Stimulated activated memory B cell treated with anti-CD40 and anti-IgM and Interleukin-4, amounts not matched to agents 10 μg/mL and 1 μg/mL and 100 μg/mL, for 72 hours (primary cell): ENCODE measurements around the gene CERK.
"Not testable (repeated sequence)": the region's sequence is repeated elsewhere in the genome, so short reads cannot be mapped to it uniquely, and the experiment has no call there.

Experiments used
- ATAC-seq: fragments of 150-1000 bp; cut with Tn5 transposase; 2 replicates; pipeline ENCODE4 v1.10.0; 2021
- H3K27ac Mint-ChIP-seq: one replicate; pipeline ENCODE4 v1.8.0; 2022; ENCODE audit warnings: mild to moderate bottlenecking, mixed read lengths
- H3K27me3 Mint-ChIP-seq: one replicate; pipeline ENCODE4 v1.8.0; 2022; ENCODE audit warnings: mixed read lengths
- H3K36me3 Mint-ChIP-seq: one replicate; pipeline ENCODE4 v1.8.0; 2022; ENCODE audit warnings: mixed read lengths
- H3K4me1 Mint-ChIP-seq: one replicate; pipeline ENCODE4 v1.8.0; 2022; ENCODE audit warnings: mixed read lengths
- H3K4me3 Mint-ChIP-seq: one replicate; pipeline ENCODE4 v1.8.0; 2022; ENCODE audit warnings: mild to moderate bottlenecking, moderate library complexity, mixed read lengths
- H3K9me3 Mint-ChIP-seq: one replicate; pipeline ENCODE4 v1.8.0; 2022; ENCODE audit warnings: mixed read lengths

Gene CERK

GRCh38 chr22:46734213-46734722 is 3.8 kb downstream of the CERK start:
- H3K27ac Mint-ChIP-seq, ATAC-seq, H3K4me3 Mint-ChIP-seq, H3K27me3 Mint-ChIP-seq, H3K9me3 Mint-ChIP-seq: not testable (repeated sequence)
- peaks cover 70% of the 10 kb centered on the region for H3K4me1 Mint-ChIP-seq
- H3K36me3 Mint-ChIP-seq: peaks cover 10% of the 10 kb centered on the region

DNA sequence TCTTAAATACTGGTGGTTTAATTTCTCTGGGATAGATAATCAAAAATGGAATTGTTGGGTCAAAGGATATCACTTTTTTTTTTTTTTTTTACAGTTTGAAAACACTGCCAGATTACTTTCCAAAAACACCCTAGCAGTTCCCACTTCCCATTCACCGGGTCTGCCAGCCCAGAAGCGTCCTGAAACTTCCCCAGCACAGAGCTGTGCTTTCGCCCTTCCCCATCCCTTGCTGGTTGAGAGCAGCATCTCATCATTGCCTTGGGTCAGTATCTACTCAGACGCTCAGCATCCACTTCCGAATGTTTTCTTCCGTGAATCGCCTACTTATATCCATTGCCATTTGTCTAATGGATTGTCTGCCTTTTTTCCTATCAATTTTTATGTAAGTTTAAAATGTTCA is 5.5 kb downstream of the CERK start:
- no peak overlapping the region for H3K4me3 Mint-ChIP-seq
- H3K27ac Mint-ChIP-seq: no peak overlapping the region
- H3K9me3 Mint-ChIP-seq: no peaks in the 10 kb centered on the region
- peaks cover 21% of the 10 kb centered on the region for H3K36me3 Mint-ChIP-seq
- H3K27me3 Mint-ChIP-seq: no peaks in the 10 kb centered on the region
- no peak for ATAC-seq
- peaks cover 70% of the 10 kb centered on the region for H3K4me1 Mint-ChIP-seq

DNA sequence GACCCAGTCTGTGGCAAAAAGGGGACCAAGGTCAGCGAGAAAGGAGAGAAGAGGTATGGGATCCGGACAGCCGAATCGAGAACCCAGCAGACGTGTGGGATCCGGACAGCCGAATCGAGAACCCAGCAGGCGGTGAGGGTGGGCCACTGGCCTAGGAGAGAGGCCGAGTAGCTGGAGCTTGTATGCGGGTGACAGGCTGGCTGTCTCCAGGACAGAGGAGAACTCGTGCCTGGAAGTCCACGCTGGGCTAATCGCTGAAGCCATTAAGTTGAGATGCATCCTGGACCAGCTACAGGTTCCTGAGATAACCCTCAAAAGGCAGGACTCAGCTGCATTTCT is 6.0 kb downstream of the CERK start:
- no peak for ATAC-seq
- Mint-ChIP-seq H3K27me3 (no peaks in the 10 kb centered on the region), H3K4me1 (peaks cover 70% of the 10 kb centered on the region), H3K4me3 (no peak overlapping the region), H3K36me3 (peaks cover 21% of the 10 kb centered on the region), H3K27ac (no peak overlapping the region), H3K9me3 (no peaks in the 10 kb centered on the region)

- H3K9me3 Mint-ChIP-seq: no peaks in the 10 kb centered on the region
- no peak for ATAC-seq
- H3K27ac Mint-ChIP-seq: no peak overlapping the region
- no peak overlapping the region for H3K4me3 Mint-ChIP-seq
- H3K27me3 Mint-ChIP-seq: no peaks in the 10 kb centered on the region
- peaks cover 21% of the 10 kb centered on the region for H3K36me3 Mint-ChIP-seq
- H3K4me1 Mint-ChIP-seq: peaks cover 67% of the 10 kb centered on the region
Measured at GRCh38 chr22:46731246-46732040, 6.6 kb downstream of the CERK start.

GRCh38 chr22:46730568-46731245 is 7.3 kb downstream of the CERK start:
- Mint-ChIP-seq H3K27me3 (no peaks in the 10 kb centered on the region), H3K9me3 (no peaks in the 10 kb centered on the region), H3K36me3 (peaks cover 21% of the 10 kb centered on the region), H3K4me3 (no peak overlapping the region), H3K4me1 (peaks cover 60% of the 10 kb centered on the region), H3K27ac (no peak overlapping the region)
- no peak for ATAC-seq

DNA sequence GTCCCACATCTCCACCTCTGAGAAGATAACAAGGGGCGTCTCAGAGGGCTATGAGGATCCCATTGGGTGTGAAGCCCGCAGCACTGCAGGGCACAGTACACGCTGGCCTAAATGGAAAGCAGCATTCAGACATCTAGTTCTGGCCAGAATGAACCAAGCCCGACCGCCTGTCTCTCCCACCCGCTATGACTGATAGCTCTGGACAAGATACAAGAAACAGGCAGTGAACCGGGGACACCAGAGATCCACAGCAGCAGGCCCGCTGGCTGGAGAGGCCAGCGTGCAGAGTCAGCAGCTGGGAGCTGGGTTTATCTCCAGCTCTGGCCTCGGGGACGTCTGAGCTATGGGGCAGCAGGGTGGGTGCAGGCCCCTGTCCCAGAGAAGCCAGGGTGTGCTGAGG is 9.6 kb downstream of the CERK start:
- H3K27me3 Mint-ChIP-seq: no peaks in the 10 kb centered on the region
- no peak for ATAC-seq
- H3K27ac Mint-ChIP-seq: no peak overlapping the region
- H3K4me1 Mint-ChIP-seq: peaks cover 39% of the 10 kb centered on the region
- no peaks in the 10 kb centered on the region for H3K9me3 Mint-ChIP-seq
- no peak overlapping the region for H3K4me3 Mint-ChIP-seq
- H3K36me3 Mint-ChIP-seq: peaks cover 30% of the 10 kb centered on the region

DNA sequence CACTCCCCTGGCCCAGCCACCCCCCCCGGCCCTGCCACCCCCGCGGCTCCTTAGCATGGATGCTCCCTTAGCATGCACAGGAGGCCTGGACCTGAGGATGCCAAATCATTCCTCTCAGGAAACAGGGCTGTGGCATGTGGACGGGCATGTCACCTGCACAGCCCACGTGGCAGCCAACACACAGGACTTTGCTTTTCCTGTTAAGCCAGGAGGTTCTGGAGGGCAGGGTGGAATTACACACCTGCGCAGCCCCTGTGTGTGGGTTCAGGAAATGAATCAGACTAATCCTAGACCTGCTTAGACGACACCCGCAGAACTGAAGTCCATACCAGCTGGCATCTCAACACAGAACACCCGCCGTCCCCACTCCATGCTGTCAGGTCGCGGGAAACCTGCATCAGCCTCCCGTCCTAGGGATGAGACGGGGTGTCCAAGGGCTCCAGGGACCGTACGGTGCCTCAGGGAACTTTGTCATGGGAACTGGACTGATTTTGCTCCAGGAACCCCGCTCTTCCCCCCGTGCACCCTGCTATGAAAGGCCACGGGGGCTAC is 10.2 kb downstream of the CERK start:
- ATAC-seq: no peak
- Mint-ChIP-seq H3K27me3 (no peaks in the 10 kb centered on the region), H3K4me3 (no peak overlapping the region), H3K27ac (no peak overlapping the region), H3K36me3 (peaks cover 30% of the 10 kb centered on the region), H3K4me1 (peaks cover 39% of the 10 kb centered on the region), H3K9me3 (no peaks in the 10 kb centered on the region)

DNA sequence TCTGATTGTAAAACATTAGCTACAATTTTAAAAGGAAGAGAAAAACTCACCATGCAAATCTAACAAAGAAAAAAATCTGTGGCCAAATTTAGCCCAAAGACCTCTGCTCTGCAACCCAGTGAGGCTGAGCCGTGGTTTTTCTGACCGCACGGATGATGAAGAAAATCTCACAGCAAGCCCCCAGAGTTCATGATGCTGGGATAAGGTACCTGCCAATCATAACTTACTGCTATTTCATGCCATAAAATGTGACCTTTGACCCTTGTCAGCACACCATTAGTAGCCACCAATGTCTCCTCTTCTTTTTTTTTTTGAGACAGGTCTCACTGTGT is 11.1 kb downstream of the CERK start:
- H3K4me1 Mint-ChIP-seq: peaks cover 39% of the 10 kb centered on the region
- no peaks in the 10 kb centered on the region for H3K27me3 Mint-ChIP-seq

GRCh38 chr22:46726066-46726985 is 11.7 kb downstream of the CERK start:
- peaks cover 22% of the 10 kb centered on the region for H3K36me3 Mint-ChIP-seq
- peaks cover 34% of the 10 kb centered on the region for H3K4me1 Mint-ChIP-seq
- H3K27me3 Mint-ChIP-seq: no peaks in the 10 kb centered on the region
- no peak overlapping the region for H3K27ac Mint-ChIP-seq
- H3K4me3 Mint-ChIP-seq: no peak overlapping the region
- H3K9me3 Mint-ChIP-seq: no peaks in the 10 kb centered on the region
- ATAC-seq: peak; percentile 39

More for the DNA sequence above, 11.1 kb downstream of the CERK start:
- Mint-ChIP-seq H3K36me3 (peaks cover 29% of the 10 kb centered on the region), H3K27ac (no peak overlapping the region), H3K4me3 (no peak overlapping the region), H3K9me3 (no peaks in the 10 kb centered on the region)
- no peak for ATAC-seq

DNA sequence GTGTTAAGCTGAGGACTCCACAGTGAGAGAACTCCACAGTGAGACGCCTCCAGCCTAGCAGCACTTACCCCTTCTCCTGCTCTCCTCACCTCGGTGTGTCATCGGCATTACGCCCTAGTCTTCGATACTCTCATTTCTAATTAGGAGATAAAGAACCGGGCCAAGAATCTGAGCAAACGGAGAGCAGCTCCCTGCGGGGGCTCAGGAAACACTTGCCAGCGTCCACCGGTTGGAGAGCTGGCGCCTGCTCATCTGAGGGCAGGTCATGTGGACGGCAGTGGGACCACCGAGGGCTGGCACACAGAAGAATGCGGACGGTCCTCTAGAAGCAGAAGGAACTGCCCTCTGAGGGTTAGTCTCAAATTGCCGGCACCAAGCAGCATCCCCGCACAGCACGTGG is 13.0 kb downstream of the CERK start:
- H3K9me3 Mint-ChIP-seq: no peaks in the 10 kb centered on the region
- peaks cover 22% of the 10 kb centered on the region for H3K36me3 Mint-ChIP-seq
- ATAC-seq: no peak
- peaks cover 22% of the 10 kb centered on the region for H3K4me1 Mint-ChIP-seq
- H3K4me3 Mint-ChIP-seq: no peak overlapping the region
- no peaks in the 10 kb centered on the region for H3K27me3 Mint-ChIP-seq
- H3K27ac Mint-ChIP-seq: no peak overlapping the region

DNA sequence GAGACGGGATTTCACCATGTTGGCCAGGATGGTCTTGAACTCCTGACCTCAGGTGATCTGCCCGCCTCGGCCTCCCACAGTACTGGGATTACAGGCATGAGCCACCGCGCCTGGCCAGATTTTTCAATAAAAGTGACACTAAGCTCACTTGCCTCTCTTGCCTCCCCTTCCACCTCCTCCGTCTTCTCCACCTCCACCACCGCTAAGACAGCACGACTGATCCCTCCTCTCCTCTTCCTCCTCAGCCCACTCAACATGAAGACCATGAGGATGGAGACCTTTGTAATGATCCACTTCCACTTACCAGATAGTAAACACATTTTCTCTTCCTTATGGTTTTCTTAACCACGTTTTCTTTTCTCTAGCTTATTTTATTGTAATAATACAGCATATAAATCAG is 14.2 kb downstream of the CERK start:
- H3K4me3 Mint-ChIP-seq: no peak overlapping the region
- H3K27ac Mint-ChIP-seq: no peak overlapping the region
- no peaks in the 10 kb centered on the region for H3K27me3 Mint-ChIP-seq
- no peaks in the 10 kb centered on the region for H3K9me3 Mint-ChIP-seq
- ATAC-seq: no peak
- peaks cover 16% of the 10 kb centered on the region for H3K4me1 Mint-ChIP-seq
- peaks cover 34% of the 10 kb centered on the region for H3K36me3 Mint-ChIP-seq

DNA sequence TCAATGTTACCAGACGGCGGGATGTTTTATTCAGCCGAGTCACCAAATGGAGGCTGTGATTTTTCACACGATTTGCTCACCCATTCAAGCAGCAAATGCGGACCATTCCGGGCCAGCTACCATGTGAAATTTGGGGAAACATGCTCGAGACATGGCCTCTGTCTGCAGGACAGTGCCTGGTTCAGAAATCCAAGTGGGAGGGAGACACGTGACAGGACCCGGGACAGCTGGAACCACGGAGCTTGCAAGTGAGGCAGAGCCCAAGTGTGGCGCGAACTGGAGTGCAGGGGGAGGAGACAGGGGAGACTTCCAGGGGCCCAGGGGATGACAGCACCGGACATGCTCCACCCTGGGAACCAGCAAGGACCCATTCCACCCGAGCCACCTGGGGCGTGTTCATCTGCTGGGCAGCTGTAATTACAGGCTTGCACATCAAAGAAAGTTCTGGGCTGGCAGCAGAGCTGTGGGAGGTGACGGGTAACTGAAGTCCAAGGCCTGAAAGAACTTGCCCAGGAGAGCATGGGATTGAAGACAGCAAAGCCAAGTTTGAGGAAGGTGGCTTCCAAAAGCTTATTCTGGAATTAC is 16.5 kb downstream of the CERK start:
- H3K4me1 Mint-ChIP-seq: no peaks in the 10 kb centered on the region
- H3K36me3 Mint-ChIP-seq: peaks cover 42% of the 10 kb centered on the region
- no peaks in the 10 kb centered on the region for H3K9me3 Mint-ChIP-seq
- no peak for ATAC-seq
- H3K4me3 Mint-ChIP-seq: no peak overlapping the region
- H3K27ac Mint-ChIP-seq: no peak overlapping the region
- H3K27me3 Mint-ChIP-seq: no peaks in the 10 kb centered on the region

- no peaks in the 10 kb centered on the region for H3K27me3 Mint-ChIP-seq
- no peak overlapping the region for H3K27ac Mint-ChIP-seq
- H3K36me3 Mint-ChIP-seq: peaks cover 50% of the 10 kb centered on the region
- H3K4me3 Mint-ChIP-seq: no peak overlapping the region
- no peaks in the 10 kb centered on the region for H3K4me1 Mint-ChIP-seq
- no peak for ATAC-seq
- H3K9me3 Mint-ChIP-seq: no peaks in the 10 kb centered on the region
Measured at GRCh38 chr22:46719921-46720320, 18.1 kb downstream of the CERK start.

DNA sequence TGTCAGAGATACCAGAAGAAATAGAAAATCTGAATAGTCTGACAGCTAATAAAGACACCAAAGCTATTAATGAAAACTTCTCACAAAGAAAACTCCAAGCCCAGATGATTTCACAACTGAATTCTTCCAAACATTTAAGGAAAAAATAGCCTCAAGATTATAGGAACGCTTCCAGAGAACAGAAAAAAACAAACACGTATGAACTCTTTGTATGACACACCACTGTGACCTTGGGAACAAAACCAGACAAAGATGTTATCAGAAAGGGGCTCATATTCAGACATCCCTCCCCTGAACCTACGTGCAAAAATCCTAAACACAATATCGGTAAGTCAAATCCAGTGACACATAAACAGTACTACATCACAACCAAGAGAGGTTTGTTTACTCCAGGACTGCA is 23.5 kb downstream of the CERK start:
- H3K27me3 Mint-ChIP-seq: no peaks in the 10 kb centered on the region
- no peak overlapping the region for H3K27ac Mint-ChIP-seq
- no peak overlapping the region for H3K4me3 Mint-ChIP-seq
- no peaks in the 10 kb centered on the region for H3K4me1 Mint-ChIP-seq
- peaks cover 73% of the 10 kb centered on the region for H3K36me3 Mint-ChIP-seq
- no peaks in the 10 kb centered on the region for H3K9me3 Mint-ChIP-seq
- ATAC-seq: no peak

DNA sequence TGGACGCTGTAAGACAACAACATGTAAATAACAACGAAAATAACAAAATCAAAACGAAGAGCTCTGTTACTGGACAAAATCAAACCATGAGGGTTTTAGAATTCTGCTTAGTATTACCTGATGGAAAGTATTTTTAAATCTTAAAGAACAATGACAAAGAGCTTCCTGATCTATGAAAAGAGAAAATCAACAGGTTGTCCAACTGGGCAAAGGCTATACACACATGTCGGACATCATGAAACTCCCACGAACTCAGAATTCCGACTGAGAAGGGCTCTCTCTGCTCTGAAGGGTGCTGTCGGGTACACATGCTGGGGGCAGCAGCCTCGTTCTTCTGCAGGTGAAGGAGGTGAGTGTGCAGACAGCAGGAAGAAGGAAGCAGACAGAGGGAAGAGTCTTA is 25.8 kb downstream of the CERK start:
- Mint-ChIP-seq H3K9me3 (no peaks in the 10 kb centered on the region), H3K27me3 (no peaks in the 10 kb centered on the region), H3K36me3 (peaks cover 77% of the 10 kb centered on the region), H3K4me3 (no peak overlapping the region), H3K27ac (no peak overlapping the region), H3K4me1 (no peaks in the 10 kb centered on the region)
- no peak for ATAC-seq
